ENCODE measurements around the gene RABGAP1L. TPM values are rescaled to one million over a fixed set of nuclear protein-coding genes. Genes with fewer than 3 reads are reported as not detected.

Gene RABGAP1L
- total RNA-seq, 2 donors from 2014 or later = 51.4 to 124 TPM

GRCh38 chr1:174935961-174936727 lies 776.8 kb downstream of the RABGAP1L start:
- H3K36me3 ChIP-seq (replicated peaks in 1 of 2; ENCODE audit: insufficient read depth in 1 of 2, low read depth in 2 of 2) = no peaks in the 10 kb centered on the region
- WGBS, 2 donors = 62 to 66% methylated on average over 3 of the region's 3 CpGs
- TF ChIP-seq, protein P1, sequence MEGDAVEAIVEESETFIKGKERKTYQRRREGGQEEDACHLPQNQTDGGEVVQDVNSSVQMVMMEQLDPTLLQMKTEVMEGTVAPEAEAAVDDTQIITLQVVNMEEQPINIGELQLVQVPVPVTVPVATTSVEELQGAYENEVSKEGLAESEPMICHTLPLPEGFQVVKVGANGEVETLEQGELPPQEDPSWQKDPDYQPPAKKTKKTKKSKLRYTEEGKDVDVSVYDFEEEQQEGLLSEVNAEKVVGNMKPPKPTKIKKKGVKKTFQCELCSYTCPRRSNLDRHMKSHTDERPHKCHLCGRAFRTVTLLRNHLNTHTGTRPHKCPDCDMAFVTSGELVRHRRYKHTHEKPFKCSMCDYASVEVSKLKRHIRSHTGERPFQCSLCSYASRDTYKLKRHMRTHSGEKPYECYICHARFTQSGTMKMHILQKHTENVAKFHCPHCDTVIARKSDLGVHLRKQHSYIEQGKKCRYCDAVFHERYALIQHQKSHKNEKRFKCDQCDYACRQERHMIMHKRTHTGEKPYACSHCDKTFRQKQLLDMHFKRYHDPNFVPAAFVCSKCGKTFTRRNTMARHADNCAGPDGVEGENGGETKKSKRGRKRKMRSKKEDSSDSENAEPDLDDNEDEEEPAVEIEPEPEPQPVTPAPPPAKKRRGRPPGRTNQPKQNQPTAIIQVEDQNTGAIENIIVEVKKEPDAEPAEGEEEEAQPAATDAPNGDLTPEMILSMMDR (IDR thresholded peaks at IDR 0.05) = no peak
- no peak for TF ChIP-seq POLR2A (IDR thresholded peaks at IDR 0.05)
- no peak overlapping the region for H3K27ac ChIP-seq
- no peak overlapping the region for H3K4me3 ChIP-seq
- peaks cover 27% of the 10 kb centered on the region for H3K4me1 ChIP-seq
- no peaks in the 10 kb centered on the region for H3K9me3 ChIP-seq
- DNase-seq = no peak
- ATAC-seq = peak; percentile 27
- no peaks in the 10 kb centered on the region for H3K27me3 ChIP-seq
- intact Hi-C loops (cut with DNase I) = no loop called here

GRCh38 chr1:174938281-174939007 lies 779.1 kb downstream of the RABGAP1L start:
- no peak for DNase-seq
- no peak overlapping the region for H3K4me3 ChIP-seq
- peaks cover 46% of the 10 kb centered on the region for H3K4me1 ChIP-seq
- H3K9me3 ChIP-seq = no peaks in the 10 kb centered on the region
- H3K27me3 ChIP-seq = no peaks in the 10 kb centered on the region
- no peak for ATAC-seq
- TF ChIP-seq, protein P1 (IDR thresholded peaks at IDR 0.05) = no peak
- TF ChIP-seq POLR2A (IDR thresholded peaks at IDR 0.05) = no peak
- no peaks in the 10 kb centered on the region for H3K36me3 ChIP-seq (replicated peaks in 1 of 2; ENCODE audit: insufficient read depth in 1 of 2, low read depth in 2 of 2)
- intact Hi-C loops (cut with DNase I) = no loop called here
- WGBS, 2 donors = 31 to 50% methylated on average over 6 of the region's 6 CpGs
- peak overlapping the region in 1 of 4 donors; percentile 42 for H3K27ac ChIP-seq

DNA sequence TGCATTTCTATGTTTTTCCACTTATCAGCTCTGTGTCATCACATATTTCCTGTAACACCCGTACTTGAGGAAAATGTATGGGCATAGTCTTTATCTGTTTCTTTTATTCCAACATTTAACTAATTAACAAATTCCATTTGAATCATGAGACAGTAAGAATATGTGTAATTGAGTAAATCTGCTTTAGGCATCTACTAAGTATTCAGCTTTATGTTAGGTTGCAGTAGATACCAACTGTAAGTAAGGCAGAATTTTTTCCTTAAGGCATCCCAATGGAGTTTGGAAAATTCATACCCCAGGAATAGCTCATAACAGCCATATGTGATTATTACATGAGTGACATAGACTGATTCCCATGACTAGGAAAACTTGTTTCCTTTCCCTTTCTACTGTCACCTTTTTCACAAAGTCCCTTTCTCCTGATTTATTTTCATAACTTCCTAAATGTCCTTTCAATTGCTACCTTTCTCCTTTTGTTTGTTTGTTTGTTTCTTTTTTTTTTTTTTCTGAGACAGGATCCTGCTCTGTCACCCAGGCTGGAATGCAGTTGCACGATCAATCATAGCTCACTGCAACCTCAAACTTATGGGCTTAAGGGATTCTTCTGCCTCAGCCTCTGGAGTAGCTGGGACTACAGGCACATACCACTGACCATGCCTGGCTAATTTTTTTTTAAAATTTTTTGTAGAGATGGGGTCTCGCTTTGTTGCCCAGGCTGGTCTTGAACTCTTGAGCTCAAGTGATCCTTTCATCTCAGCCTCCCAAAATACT lies 780.6 kb downstream of the RABGAP1L start:
- Histone ChIP-seq H3K27ac (no peak overlapping the region), H3K27me3 (no peaks in the 10 kb centered on the region), H3K9me3 (no peaks in the 10 kb centered on the region), H3K4me3 (no peak overlapping the region), H3K4me1 (peaks cover 55% of the 10 kb centered on the region), H3K36me3 (replicated peaks in 1 of 2; ENCODE audit: insufficient read depth in 1 of 2, low read depth in 2 of 2) (no peaks in the 10 kb centered on the region)
- no peak for DNase-seq
- 82 to 87% methylated on average over 3 of the region's 3 CpGs for WGBS, 2 donors
- intact Hi-C loops (cut with DNase I) = no loop called here
- no peak for ATAC-seq
- TF ChIP-seq POLR2A (IDR thresholded peaks at IDR 0.05) = no peak
- TF ChIP-seq, protein P1 (IDR thresholded peaks at IDR 0.05) = no peak

DNA sequence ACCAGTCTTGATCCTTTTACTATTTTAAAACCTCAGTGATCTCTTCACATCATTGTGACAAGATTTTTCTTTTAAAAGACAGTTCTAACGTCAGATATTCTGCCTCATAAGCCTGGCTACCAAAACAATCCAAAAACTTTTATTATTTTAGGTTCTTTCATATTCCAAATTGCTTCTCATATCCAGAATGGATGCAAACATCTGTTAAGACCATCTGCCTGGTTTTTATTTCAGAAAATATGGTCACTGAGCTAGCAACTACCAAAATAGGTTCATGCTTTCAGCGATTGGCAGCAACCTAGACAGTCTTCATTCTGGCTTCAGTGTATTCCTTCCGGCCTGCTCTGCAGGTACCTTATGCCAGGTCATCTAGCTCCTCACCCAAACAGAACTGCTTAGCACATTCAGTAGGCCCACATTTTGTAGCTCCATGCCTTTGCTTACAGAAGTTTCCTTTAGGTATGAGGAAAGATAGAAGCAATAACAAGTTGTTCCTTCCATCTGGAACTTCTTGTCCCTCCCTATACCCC lies 781.4 kb downstream of the RABGAP1L start:
- H3K27ac ChIP-seq = no peak overlapping the region
- no peak for ATAC-seq
- TF ChIP-seq POLR2A (IDR thresholded peaks at IDR 0.05) = no peak
- TF ChIP-seq, protein P1 (IDR thresholded peaks at IDR 0.05) = no peak
- DNase-seq = no peak
- H3K4me3 ChIP-seq = no peak overlapping the region
- no peaks in the 10 kb centered on the region for H3K36me3 ChIP-seq (replicated peaks in 1 of 2; ENCODE audit: insufficient read depth in 1 of 2, low read depth in 2 of 2)
- no peaks in the 10 kb centered on the region for H3K27me3 ChIP-seq
- no peaks in the 10 kb centered on the region for H3K9me3 ChIP-seq
- H3K4me1 ChIP-seq = peaks cover 60% of the 10 kb centered on the region
- intact Hi-C loops (cut with DNase I) = no loop called here
- 86 to 92% methylated on average over 3 of the region's 3 CpGs for WGBS, 2 donors

Data from body of pancreas (tissue), 4 donors.